ENCODE results near the gene HAPLN2.

Gene HAPLN2

GRCh38 chr1:156594190-156594589, 25.0 kb upstream of the HAPLN2 start:
- TF ChIP-seq ZNF837 (tag by site-specific recombination; IDR thresholded peaks at IDR 0.05) (no peak), KLF9 (tag by site-specific recombination; IDR thresholded peaks at IDR 0.05; ENCODE audit: low read depth) (no peak)
- no peaks in the 10 kb centered on the region for H3K4me1 ChIP-seq (ENCODE audit: control insufficient read depth, insufficient read depth, low read length)
- CTCF ChIA-PET = interaction anchor here (0.8 to 2.0 kb wide), 7 partner anchors 9 to 131 kb away, joined by 3 to 7 read pairs (median 4); no protein-coding TSS in a partner anchor
- H3K9me3 ChIP-seq (ENCODE audit: control insufficient read depth, insufficient read depth, low read depth, low read length) = no peaks in the 10 kb centered on the region
- POLR2A ChIA-PET = interaction anchor here (1.0 to 1.6 kb wide), 3 partner anchors 10 to 137 kb away, joined by 3 to 8 read pairs (median 5); partner anchors contain the start of gene MEF2D
- no peak overlapping the region for H3K4me3 ChIP-seq (ENCODE audit: low read depth, low read length)
- peak overlapping the region; percentile 3; the same call in 1 of the 2 replicates for H3K27ac ChIP-seq (ENCODE audit: extremely low read depth, low read depth, low read length)
- H3K36me3 ChIP-seq (ENCODE audit: control insufficient read depth in 2 of 2, insufficient read depth in 1 of 2, low read length in 2 of 2) = peaks cover 0 to 68% of the 10 kb centered on the region in 2 experiments; a peak in 1 of 3 replicates

- H3K4me1 ChIP-seq (ENCODE audit: control insufficient read depth, insufficient read depth, low read length) = no peaks in the 10 kb centered on the region
- no peak overlapping the region for H3K27ac ChIP-seq (ENCODE audit: extremely low read depth, low read depth, low read length)
- no peak for TF ChIP-seq ZXDB (tag by site-specific recombination; IDR thresholded peaks at IDR 0.05)
- no peak for TF ChIP-seq ZFP69B (tag by site-specific recombination; IDR thresholded peaks at IDR 0.05)
- no peak for TF ChIP-seq HOXD13 (CRISPR knock-in tag; IDR thresholded peaks at IDR 0.05; ENCODE audit: borderline replicate concordance)
- TF ChIP-seq GLIS1 (tag by site-specific recombination; IDR thresholded peaks at IDR 0.05) = no peak
- TF ChIP-seq ZNF214 (tag by site-specific recombination; IDR thresholded peaks at IDR 0.05; ENCODE audit: borderline replicate concordance) = no peak
- no peak for TF ChIP-seq ZNF521 (tag by site-specific recombination; IDR thresholded peaks at IDR 0.05)
- TF ChIP-seq SCRT2 (tag by site-specific recombination; IDR thresholded peaks at IDR 0.05) = peak; percentile 41; the same call in 1 of the 2 replicates
- no peak for TF ChIP-seq ZNF148 (tag by site-specific recombination; IDR thresholded peaks at IDR 0.05; ENCODE audit: borderline replicate concordance)
- peak; percentile 67 for TF ChIP-seq ZNF600 (tag by site-specific recombination; IDR thresholded peaks at IDR 0.05)
- TF ChIP-seq ZNF629 (tag by site-specific recombination; IDR thresholded peaks at IDR 0.05) = no peak
- H3K36me3 ChIP-seq (ENCODE audit: control insufficient read depth in 2 of 2, insufficient read depth in 1 of 2, low read length in 2 of 2) = peaks cover 0 to 74% of the 10 kb centered on the region in 2 experiments; a peak in 1 of 3 replicates
- no peak overlapping the region for H3K4me3 ChIP-seq (ENCODE audit: low read depth, low read length)
- no peaks in the 10 kb centered on the region for H3K9me3 ChIP-seq (ENCODE audit: control insufficient read depth, insufficient read depth, low read depth, low read length)
- ChIA-PET CTCF (interaction anchor here (0.5 to 2.0 kb wide), 6 partner anchors 8 to 197 kb away, joined by 3 to 7 read pairs (median 4); no protein-coding TSS in a partner anchor), POLR2A (interaction anchor here (1.6 to 1.9 kb wide), 2 partner anchors 9 to 26 kb away, joined by 4 to 8 read pairs; no protein-coding TSS in a partner anchor)
Measured at GRCh38 chr1:156595016-156595415, 24.2 kb upstream of the HAPLN2 start.

GRCh38 chr1:156596426-156596825, 22.8 kb upstream of the HAPLN2 start:
- no peak overlapping the region for H3K27ac ChIP-seq (ENCODE audit: extremely low read depth, low read depth, low read length)
- no peaks in the 10 kb centered on the region for H3K4me1 ChIP-seq (ENCODE audit: control insufficient read depth, insufficient read depth, low read length)
- no peaks in the 10 kb centered on the region for H3K9me3 ChIP-seq (ENCODE audit: control insufficient read depth, insufficient read depth, low read depth, low read length)
- H3K4me3 ChIP-seq (ENCODE audit: low read depth, low read length) = no peak overlapping the region
- ChIA-PET CTCF (interaction anchor here (0.6 to 1.9 kb wide), 5 partner anchors 8 to 278 kb away, joined by 3 to 4 read pairs (median 4); no protein-coding TSS in a partner anchor), POLR2A (interaction anchor here (1.1 to 1.9 kb wide), 2 partner anchors 9 to 24 kb away, joined by 3 to 4 read pairs; no protein-coding TSS in a partner anchor)
- peaks cover 0 to 74% of the 10 kb centered on the region in 2 experiments; a peak in 1 of 3 replicates for H3K36me3 ChIP-seq (ENCODE audit: control insufficient read depth in 2 of 2, insufficient read depth in 1 of 2, low read length in 2 of 2)
- TF ChIP-seq ZBTB44 (tag by site-specific recombination; IDR thresholded peaks at IDR 0.05) = no peak
- no peak for TF ChIP-seq HOXD13 (CRISPR knock-in tag; IDR thresholded peaks at IDR 0.05; ENCODE audit: borderline replicate concordance)
- no peak for TF ChIP-seq ZBTB10 (tag by site-specific recombination; IDR thresholded peaks at IDR 0.05)
- TF ChIP-seq YY1 (tag by site-specific recombination; IDR thresholded peaks at IDR 0.05) = no peak
- no peak for TF ChIP-seq ZNF707 (tag by site-specific recombination; IDR thresholded peaks at IDR 0.05)
- TF ChIP-seq ZNF529 (tag by site-specific recombination; IDR thresholded peaks at IDR 0.05; ENCODE audit: insufficient replicate concordance) = no peak
- TF ChIP-seq KLF17 (tag by site-specific recombination; IDR thresholded peaks at IDR 0.05) = no peak
- TF ChIP-seq CTCF (tag by site-specific recombination; IDR thresholded peaks at IDR 0.05) = no peak
- TF ChIP-seq PRDM1 (tag by site-specific recombination; IDR thresholded peaks at IDR 0.05) = no peak
- TF ChIP-seq ZBTB8A (tag by site-specific recombination; IDR thresholded peaks at IDR 0.05) = no peak
- no peak for TF ChIP-seq ZFP41 (tag by site-specific recombination; IDR thresholded peaks at IDR 0.05; ENCODE audit: borderline replicate concordance)
